HG03558 (cell line): ENCODE measurements around the gene RAB10.
"Not testable (repeated sequence)": the region's sequence is repeated elsewhere in the genome, so short reads cannot be mapped to it uniquely, and the experiment has no call there.

ENCODE experiments used
- ATAC-seq: cut with Tn5 transposase; IDR thresholded peaks from one replicate; pipeline ENCODE4 v1.9.1; 2021; ENCODE audit warnings: moderate number of reproducible peaks; ENCODE audit not compliant: unreplicated experiment; ENCODE audit errors: extremely low read depth

RAB10 gene

GRCh38 chr2:26033818-26034636 lies at the start of gene RAB10:
Gene RAB10, plus strand, starts transcription at chr2:26034084. Its CDS starts 525 bp downstream, at chr2:26034609.
- ATAC-seq: peak; percentile 80

GRCh38 chr2:25988134-25988533 lies 45.8 kb upstream of the RAB10 start:
- ATAC-seq: no peak

- no peak for ATAC-seq
Observed at GRCh38 chr2:25989154-25989553, 44.7 kb upstream of the RAB10 start.

- no peak for ATAC-seq
Observed at GRCh38 chr2:25991965-25992364, 41.9 kb upstream of the RAB10 start.

GRCh38 chr2:25992556-25992955 lies 41.3 kb upstream of the RAB10 start:
- no peak for ATAC-seq

- no peak for ATAC-seq
Observed at GRCh38 chr2:25993049-25993448, 40.8 kb upstream of the RAB10 start.

GRCh38 chr2:25994509-25994908 lies 39.4 kb upstream of the RAB10 start:
- ATAC-seq: no peak

- no peak for ATAC-seq
Observed at GRCh38 chr2:25996844-25997243, 37.0 kb upstream of the RAB10 start.

- ATAC-seq: not testable (repeated sequence)
Observed at GRCh38 chr2:25998816-25999383, 35.0 kb upstream of the RAB10 start.

- ATAC-seq: not testable (repeated sequence)
Observed at GRCh38 chr2:25999406-25999805, 34.5 kb upstream of the RAB10 start.

GRCh38 chr2:26000561-26001082 lies 33.3 kb upstream of the RAB10 start:
- ATAC-seq: no peak

- ATAC-seq: no peak
Observed at GRCh38 chr2:26001743-26002351, 32.0 kb upstream of the RAB10 start.

GRCh38 chr2:26002632-26003310 lies 31.1 kb upstream of the RAB10 start:
- no peak for ATAC-seq

GRCh38 chr2:26008095-26008494 lies 25.8 kb upstream of the RAB10 start:
- ATAC-seq: no peak

GRCh38 chr2:26008851-26009566 lies 24.9 kb upstream of the RAB10 start:
- ATAC-seq: no peak

- no peak for ATAC-seq
Observed at GRCh38 chr2:26009567-26009963, 24.3 kb upstream of the RAB10 start.

GRCh38 chr2:26010943-26011342 lies 22.9 kb upstream of the RAB10 start:
- ATAC-seq: no peak

- no peak for ATAC-seq
Observed at GRCh38 chr2:26011609-26011989, 22.3 kb upstream of the RAB10 start.

- ATAC-seq: no peak
Observed at GRCh38 chr2:26011990-26012856, 21.7 kb upstream of the RAB10 start.
